ENCODE results near the gene NOPCHAP1.

GRCh38 chr12:104938371-104938770 lies 47.7 kb upstream of the NOPCHAP1 start:
- no peak for TF ChIP-seq TAF1 (IDR thresholded peaks at IDR 0.05; ENCODE audit: low read depth)
- no peak for TF ChIP-seq EP300 (IDR thresholded peaks at IDR 0.05; ENCODE audit: borderline replicate concordance)
- TF ChIP-seq CEBPB (IDR thresholded peaks at IDR 0.05) = no peak
- TF ChIP-seq ZBTB7A (IDR thresholded peaks at IDR 0.05; ENCODE audit: low read depth) = no peak
